H9 (cell line): ENCODE results near the gene FNIP2. TPM values are rescaled to one million over a fixed set of nuclear protein-coding genes. Genes with fewer than 3 reads are reported as not detected.

ENCODE experiments used
- DNase-seq: peaks from one replicate; pipeline ENCODE4 v3.0.0-alpha.2; 2017
- H2AFZ ChIP-seq: one replicate; pipeline ENCODE4 v1.6.1; 2013; ENCODE audit warnings: mild to moderate bottlenecking, low read length, control low read depth, moderate library complexity
- H2AK5ac ChIP-seq: 2 replicates; pipeline ENCODE4 v1.6.1; 2013; ENCODE audit warnings: low read length, control low read depth, mixed read lengths; ENCODE audit not compliant: insufficient read length
- H2BK120ac ChIP-seq: one replicate; pipeline ENCODE4 v1.6.1; 2013; ENCODE audit warnings: low read depth, mild to moderate bottlenecking, low read length, control low read depth, inconsistent platforms; ENCODE audit not compliant: poor library complexity, severe bottlenecking
- H2BK12ac ChIP-seq: 2 replicates; pipeline ENCODE4 v1.6.1; 2013; ENCODE audit warnings: low read length, control low read depth, mixed read lengths, low read depth; ENCODE audit not compliant: insufficient read length
- H2BK15ac ChIP-seq: 2 replicates; pipeline ENCODE4 v1.6.1; 2013; ENCODE audit warnings: low read depth, low read length, control low read depth
- H2BK20ac ChIP-seq: one replicate; pipeline ENCODE4 v1.6.1; 2013; ENCODE audit warnings: low read depth, mild to moderate bottlenecking, low read length, control low read depth, inconsistent platforms; ENCODE audit not compliant: poor library complexity, severe bottlenecking
- H2BK5ac ChIP-seq: 2 replicates; pipeline ENCODE4 v1.6.1; 2013; ENCODE audit warnings: low read length, control low read depth, mixed read lengths; ENCODE audit not compliant: insufficient read length
- H3K14ac ChIP-seq: 2 replicates; pipeline ENCODE4 v1.6.1; 2013; ENCODE audit warnings: low read length, control low read depth; ENCODE audit not compliant: insufficient read depth
- H3K18ac ChIP-seq: 2 replicates; pipeline ENCODE4 v1.6.1; 2013; ENCODE audit warnings: low read depth, mild to moderate bottlenecking, mixed read lengths, low read length, control low read depth; ENCODE audit not compliant: insufficient read length
- H3K23ac ChIP-seq: 2 replicates; pipeline ENCODE4 v1.6.1; 2013; ENCODE audit warnings: low read length, control low read depth, mixed read lengths, low read depth; ENCODE audit not compliant: insufficient read length
- H3K23me2 ChIP-seq: 2 replicates; pipeline ENCODE4 v1.6.1; 2013; ENCODE audit warnings: low read depth, mild to moderate bottlenecking, mixed read lengths, low read length, control low read depth; ENCODE audit not compliant: insufficient read length, poor library complexity, severe bottlenecking
- H3K27ac ChIP-seq: 2 replicates; pipeline ENCODE4 v1.5.1; 2013; ENCODE audit warnings: low read length, control low read depth, mixed read lengths, low read depth; ENCODE audit not compliant: insufficient read length
- H3K27me3 ChIP-seq: 2 replicates; pipeline ENCODE4 v1.6.1; 2013; ENCODE audit warnings: low read length, control low read depth, inconsistent platforms; ENCODE audit not compliant: insufficient read depth
- H3K4ac ChIP-seq: 2 replicates; pipeline ENCODE4 v1.6.1; 2013; ENCODE audit warnings: low read depth, mild to moderate bottlenecking, control low read depth, inconsistent platforms, low read length, moderate library complexity
- H3K4me1 ChIP-seq: 2 replicates; pipeline ENCODE4 v1.6.1; 2013; ENCODE audit warnings: low read length, control low read depth, inconsistent platforms; ENCODE audit not compliant: insufficient read depth
- H3K4me2 ChIP-seq: 2 replicates; pipeline ENCODE4 v1.6.1; 2013; ENCODE audit warnings: low read length, control low read depth, mixed read lengths; ENCODE audit not compliant: insufficient read length, insufficient read depth
- H3K56ac ChIP-seq: 2 replicates; pipeline ENCODE4 v1.6.1; 2013; ENCODE audit warnings: low read depth, mild to moderate bottlenecking, mixed read lengths, low read length, control low read depth; ENCODE audit not compliant: insufficient read length
- H3K79me1 ChIP-seq: 2 replicates; pipeline ENCODE4 v1.6.1; 2013; ENCODE audit warnings: low read depth, mild to moderate bottlenecking, moderate library complexity, low read length, control low read depth, inconsistent platforms; ENCODE audit not compliant: insufficient read depth, poor library complexity, severe bottlenecking
- H3K79me2 ChIP-seq: 2 replicates; pipeline ENCODE4 v1.6.1; 2013; ENCODE audit warnings: low read length, control low read depth, inconsistent platforms; ENCODE audit not compliant: insufficient read depth
- H3K9ac ChIP-seq: 2 replicates; pipeline ENCODE4 v1.6.1; 2013; ENCODE audit warnings: low read length, control low read depth, mixed read lengths; ENCODE audit not compliant: insufficient read length; ENCODE audit errors: extremely low read depth
- H3K9me3 ChIP-seq: one replicate; pipeline ENCODE4 v1.6.1; 2013; ENCODE audit warnings: low read depth, low read length, inconsistent platforms; ENCODE audit not compliant: control insufficient read depth
- H3T11ph ChIP-seq: one replicate; pipeline ENCODE4 v1.6.1; 2013; ENCODE audit warnings: mild to moderate bottlenecking, low read length, control low read depth, inconsistent platforms
- H4K20me1 ChIP-seq: one replicate; pipeline ENCODE4 v1.6.1; 2013; ENCODE audit not compliant: control insufficient read depth, insufficient read length, insufficient read depth
- H4K5ac ChIP-seq: 2 replicates; pipeline ENCODE4 v1.6.1; 2013; ENCODE audit warnings: low read depth, mild to moderate bottlenecking, mixed read lengths, low read length, control low read depth; ENCODE audit not compliant: insufficient read length
- H4K8ac ChIP-seq: replicated peaks from 2 replicates; pipeline ENCODE4 v1.6.1; 2013; ENCODE audit warnings: low read length, control low read depth, mixed read lengths, low read depth; ENCODE audit not compliant: insufficient read length
- H4K91ac ChIP-seq: 2 replicates; pipeline ENCODE4 v1.6.1; 2013; ENCODE audit warnings: low read depth, mild to moderate bottlenecking, moderate library complexity, mixed read lengths, low read length, control low read depth; ENCODE audit not compliant: insufficient read length
- H3K27ac Mint-ChIP-seq, 3 experiments: 2 replicates in 2 of 3; 3 replicates in 1 of 3; pipeline ENCODE4 v1.8.0; 2020 to 2021; ENCODE audit warnings: mixed read lengths in 3 of 3, mild to moderate bottlenecking in 1 of 3, moderate library complexity in 1 of 3
- H3K27me3 Mint-ChIP-seq: 2 replicates; pipeline ENCODE4 v1.8.0; 2021; ENCODE audit warnings: low read depth, mild to moderate bottlenecking, moderate library complexity, mixed read lengths
- H3K36me3 Mint-ChIP-seq, 3 experiments: 2 replicates in 2 of 3; 3 replicates in 1 of 3; pipeline ENCODE4 v1.8.0; 2020 to 2021; ENCODE audit warnings: low read depth in 3 of 3, mixed read lengths in 3 of 3; ENCODE audit not compliant: insufficient read depth in 1 of 3
- H3K4me1 Mint-ChIP-seq, 2 experiments: 2 replicates each; pipeline ENCODE4 v1.8.0; 2020; ENCODE audit warnings: mixed read lengths in 2 of 2
- H3K4me3 Mint-ChIP-seq, 2 experiments: 2 replicates in 1 of 2; 3 replicates in 1 of 2; pipeline ENCODE4 v1.8.0; 2020 to 2021; ENCODE audit warnings: mild to moderate bottlenecking in 2 of 2, mixed read lengths in 2 of 2, moderate library complexity in 1 of 2
- H3K9me3 Mint-ChIP-seq, 2 experiments: 2 replicates in 1 of 2; 3 replicates in 1 of 2; pipeline ENCODE4 v1.8.0; 2020; ENCODE audit warnings: mild to moderate bottlenecking in 2 of 2, mixed read lengths in 2 of 2, moderate library complexity in 1 of 2
- total RNA-seq: library from RNA; stranded (reverse); gene quantifications from 2 replicates; pipeline ENCODE4 v1.2.1, GENCODE V29; 2021
- TF ChIP-seq, protein P1 (sequence below): fragments of 200-600 bp; sonication (generic); conservative IDR thresholded peaks from 3 replicates; pipeline ENCODE4 v1.8.0; 2021; ENCODE audit warnings: antibody characterized with exemption, mild to moderate bottlenecking

The FNIP2 gene
- total RNA-seq, 1 experiment from 2014 or later = 9.6 TPM

- Mint-ChIP-seq H3K4me1 (peaks cover 19 to 26% of the 10 kb centered on the region in 2 experiments), H3K27me3 (no peaks in the 10 kb centered on the region), H3K9me3 (no peaks in the 10 kb centered on the region), H3K27ac (no peak overlapping the region), H3K36me3 (no peaks in the 10 kb centered on the region), H3K4me3 (no peak overlapping the region)
- Histone ChIP-seq H2BK20ac (no peak overlapping the region), H2BK5ac (no peak overlapping the region), H3K79me1 (no peaks in the 10 kb centered on the region), H3K23ac (no peak overlapping the region), H3K9me3 (no peaks in the 10 kb centered on the region), H3K79me2 (0 out of 2 replicates have a peak, but pooled peaks cover 2% of the 10 kb centered on the region), H3K56ac (no peak overlapping the region), H2BK12ac (no peak overlapping the region), H3K23me2 (no peaks in the 10 kb centered on the region), H4K20me1 (no peaks in the 10 kb centered on the region), H2BK120ac (no peak overlapping the region), H2AK5ac (no peak overlapping the region), H4K91ac (no peak overlapping the region), H3K14ac (no peak overlapping the region), H3K4ac (no peak overlapping the region), H3K18ac (no peak overlapping the region), H4K5ac (no peak overlapping the region), H3K27ac (no peak overlapping the region), H3K27me3 (no peaks in the 10 kb centered on the region; the same call in 1 of the 2 replicates), H2BK15ac (no peak overlapping the region), H3K4me1 (peaks cover 2% of the 10 kb centered on the region; the same call in 1 of the 2 replicates), H4K8ac (no peak overlapping the region), H3T11ph (no peak overlapping the region), H3K4me2 (no peak overlapping the region), H2AFZ (no peak overlapping the region), H3K9ac (no peak overlapping the region)
- TF ChIP-seq, protein P1, sequence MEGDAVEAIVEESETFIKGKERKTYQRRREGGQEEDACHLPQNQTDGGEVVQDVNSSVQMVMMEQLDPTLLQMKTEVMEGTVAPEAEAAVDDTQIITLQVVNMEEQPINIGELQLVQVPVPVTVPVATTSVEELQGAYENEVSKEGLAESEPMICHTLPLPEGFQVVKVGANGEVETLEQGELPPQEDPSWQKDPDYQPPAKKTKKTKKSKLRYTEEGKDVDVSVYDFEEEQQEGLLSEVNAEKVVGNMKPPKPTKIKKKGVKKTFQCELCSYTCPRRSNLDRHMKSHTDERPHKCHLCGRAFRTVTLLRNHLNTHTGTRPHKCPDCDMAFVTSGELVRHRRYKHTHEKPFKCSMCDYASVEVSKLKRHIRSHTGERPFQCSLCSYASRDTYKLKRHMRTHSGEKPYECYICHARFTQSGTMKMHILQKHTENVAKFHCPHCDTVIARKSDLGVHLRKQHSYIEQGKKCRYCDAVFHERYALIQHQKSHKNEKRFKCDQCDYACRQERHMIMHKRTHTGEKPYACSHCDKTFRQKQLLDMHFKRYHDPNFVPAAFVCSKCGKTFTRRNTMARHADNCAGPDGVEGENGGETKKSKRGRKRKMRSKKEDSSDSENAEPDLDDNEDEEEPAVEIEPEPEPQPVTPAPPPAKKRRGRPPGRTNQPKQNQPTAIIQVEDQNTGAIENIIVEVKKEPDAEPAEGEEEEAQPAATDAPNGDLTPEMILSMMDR = no peak
- DNase-seq = no peak
Observed at GRCh38 chr4:158811216-158811540, 42.4 kb downstream of the FNIP2 start.
